WTC11 (cell line): ENCODE measurements around the gene RNF7. TPM values are rescaled to one million over a fixed set of nuclear protein-coding genes. Genes with fewer than 3 reads are reported as not detected.

Experiments
- EMX1 ChIP-seq: fragments of 250-450 bp; sonication (Bioruptor Pico); IDR thresholded peaks from 2 replicates; pipeline ENCODE4 v1.8.0; 2021; ENCODE audit warnings: mild to moderate bottlenecking
- ESRRA ChIP-seq: sonication (generic); formaldehyde crosslinking; IDR thresholded peaks from 2 replicates; pipeline ENCODE4 v1.8.1; 2022; ENCODE audit warnings: mild to moderate bottlenecking, missing genetic modification reagents, borderline replicate concordance
- ETV6 ChIP-seq: sonication (generic); formaldehyde crosslinking; IDR thresholded peaks from 2 replicates; pipeline ENCODE4 v1.8.1; 2022; ENCODE audit warnings: mild to moderate bottlenecking, missing genetic modification reagents
- GABPB1 ChIP-seq: sonication (generic); formaldehyde crosslinking; IDR thresholded peaks from 2 replicates; pipeline ENCODE4 v1.8.1; 2023; ENCODE audit warnings: mild to moderate bottlenecking, missing genetic modification reagents
- HMGA2 ChIP-seq: fragments of 250-450 bp; sonication (Bioruptor Pico); IDR thresholded peaks from 2 replicates; pipeline ENCODE4 v1.4.0; 2021; ENCODE audit warnings: mild to moderate bottlenecking, moderate library complexity
- NFYB ChIP-seq: sonication (generic); formaldehyde crosslinking; conservative IDR thresholded peaks from 2 replicates; pipeline ENCODE4 v1.8.0; 2022; ENCODE audit warnings: low read depth, missing genetic modification reagents
- OVOL2 ChIP-seq: fragments of 250-450 bp; sonication (Bioruptor Pico); IDR thresholded peaks from 2 replicates; pipeline ENCODE4 v1.9.0; 2021; ENCODE audit warnings: mild to moderate bottlenecking, borderline replicate concordance
- PRRX2 ChIP-seq: fragments of 250-450 bp; sonication (Bioruptor Pico); IDR thresholded peaks from 2 replicates; pipeline ENCODE4 v1.8.0; 2021; ENCODE audit warnings: mild to moderate bottlenecking
- TEAD4 ChIP-seq: sonication (generic); formaldehyde crosslinking; IDR thresholded peaks from 2 replicates; pipeline ENCODE4 v1.8.0; 2022; ENCODE audit warnings: mild to moderate bottlenecking, missing genetic modification reagents
- ZNF121 ChIP-seq: sonication (generic); formaldehyde crosslinking; IDR thresholded peaks from 2 replicates; pipeline ENCODE4 v1.8.0; 2023; ENCODE audit warnings: missing genetic modification reagents
- ZNF263 ChIP-seq: sonication (generic); formaldehyde crosslinking; IDR thresholded peaks from 2 replicates; pipeline ENCODE4 v1.8.1; 2022; ENCODE audit warnings: low read depth, mild to moderate bottlenecking, moderate library complexity, missing genetic modification reagents
- total RNA-seq: library from RNA; stranded (reverse); gene quantifications from 3 replicates; pipeline ENCODE4 v1.2.3, GENCODE V29; 2021
- TF ChIP-seq, protein P1 (sequence below): sonication (generic); formaldehyde crosslinking; IDR thresholded peaks from 2 replicates; pipeline ENCODE4 v1.8.1; 2023; ENCODE audit warnings: mild to moderate bottlenecking, missing genetic modification reagents
- TF ChIP-seq, protein P2 (sequence below): sonication (generic); formaldehyde crosslinking; IDR thresholded peaks from 2 replicates; pipeline ENCODE4 v1.8.0; 2023; ENCODE audit warnings: missing genetic modification reagents, mild to moderate bottlenecking, borderline replicate concordance
- TF ChIP-seq, protein P3 (sequence below): sonication (generic); formaldehyde crosslinking; IDR thresholded peaks from 2 replicates; pipeline ENCODE4 v1.8.1; 2023; ENCODE audit warnings: mild to moderate bottlenecking, moderate library complexity, missing genetic modification reagents
- TF ChIP-seq, protein P4 (sequence below): fragments of 250-450 bp; sonication (Bioruptor Pico); IDR thresholded peaks from 2 replicates; pipeline ENCODE4 v1.9.0; 2021; ENCODE audit warnings: mild to moderate bottlenecking
- TF ChIP-seq, protein P5 (sequence below): sonication (generic); formaldehyde crosslinking; IDR thresholded peaks from 2 replicates; pipeline ENCODE4 v1.8.1; 2022; ENCODE audit warnings: mild to moderate bottlenecking, moderate library complexity, missing genetic modification reagents
- TF ChIP-seq, protein P6 (sequence below): sonication (generic); formaldehyde crosslinking; IDR thresholded peaks from 2 replicates; pipeline ENCODE4 v1.8.0; 2022; ENCODE audit warnings: mild to moderate bottlenecking, missing genetic modification reagents
- TF ChIP-seq, protein P7 (sequence below): sonication (generic); formaldehyde crosslinking; conservative IDR thresholded peaks from 2 replicates; pipeline ENCODE4 v1.8.1; 2023; ENCODE audit warnings: mild to moderate bottlenecking, low read depth, missing genetic modification reagents, moderate library complexity
- TF ChIP-seq, protein P8 (sequence below): sonication (generic); formaldehyde crosslinking; IDR thresholded peaks from 2 replicates; pipeline ENCODE4 v1.8.0; 2022; ENCODE audit warnings: mild to moderate bottlenecking, missing genetic modification reagents
- TF ChIP-seq, protein P9 (sequence below): sonication (generic); formaldehyde crosslinking; IDR thresholded peaks from 2 replicates; pipeline ENCODE4 v1.8.1; 2022; ENCODE audit warnings: low read depth, missing genetic modification reagents, borderline replicate concordance
- TF ChIP-seq, protein P10 (sequence below): sonication (generic); formaldehyde crosslinking; IDR thresholded peaks from 2 replicates; pipeline ENCODE4 v1.8.1; 2023; ENCODE audit warnings: mild to moderate bottlenecking, missing genetic modification reagents

RNF7 gene
- total RNA-seq, 1 experiment from 2014 or later = 133 TPM

DNA sequence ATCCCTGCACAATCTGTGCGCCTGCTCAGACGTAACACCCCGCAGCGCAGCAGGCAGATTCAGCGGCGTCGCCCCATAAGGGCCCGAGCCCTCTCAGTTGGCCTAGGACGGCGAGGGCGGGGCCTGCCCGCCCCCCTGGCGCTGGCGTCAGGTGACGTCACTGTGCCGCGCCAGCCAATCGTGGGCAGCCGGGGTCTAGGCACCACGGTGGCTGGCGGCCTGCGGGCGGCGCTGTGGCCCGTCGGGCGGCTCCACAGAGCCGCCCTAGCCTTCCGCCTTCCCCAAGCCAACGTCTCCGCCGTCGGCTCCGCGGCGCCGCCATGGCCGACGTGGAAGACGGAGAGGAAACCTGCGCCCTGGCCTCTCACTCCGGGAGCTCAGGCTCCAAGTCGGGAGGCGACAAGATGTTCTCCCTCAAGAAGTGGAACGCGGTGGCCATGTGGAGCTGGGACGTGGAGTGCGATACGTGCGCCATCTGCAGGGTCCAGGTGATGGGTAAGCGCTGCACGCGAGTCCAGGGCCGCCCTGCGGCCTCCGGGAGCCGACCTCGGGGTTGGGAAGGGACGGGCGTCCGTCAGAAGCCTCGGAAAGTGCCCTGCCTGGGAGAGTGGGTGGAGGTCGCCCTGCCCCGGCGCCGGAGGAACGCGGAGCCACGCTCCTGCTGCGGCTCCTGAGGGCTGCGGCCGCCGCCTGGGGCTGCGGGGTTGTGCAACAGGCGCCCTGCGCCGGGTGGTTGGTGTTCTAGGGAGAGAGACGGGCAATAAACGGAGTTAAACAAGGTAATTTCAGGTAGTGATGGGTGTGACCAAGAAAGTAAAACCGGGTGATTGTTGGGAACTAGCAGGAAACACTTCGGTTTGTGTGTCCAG lies at the start of gene RNF7 (continued):
- TF ChIP-seq, protein P1, sequence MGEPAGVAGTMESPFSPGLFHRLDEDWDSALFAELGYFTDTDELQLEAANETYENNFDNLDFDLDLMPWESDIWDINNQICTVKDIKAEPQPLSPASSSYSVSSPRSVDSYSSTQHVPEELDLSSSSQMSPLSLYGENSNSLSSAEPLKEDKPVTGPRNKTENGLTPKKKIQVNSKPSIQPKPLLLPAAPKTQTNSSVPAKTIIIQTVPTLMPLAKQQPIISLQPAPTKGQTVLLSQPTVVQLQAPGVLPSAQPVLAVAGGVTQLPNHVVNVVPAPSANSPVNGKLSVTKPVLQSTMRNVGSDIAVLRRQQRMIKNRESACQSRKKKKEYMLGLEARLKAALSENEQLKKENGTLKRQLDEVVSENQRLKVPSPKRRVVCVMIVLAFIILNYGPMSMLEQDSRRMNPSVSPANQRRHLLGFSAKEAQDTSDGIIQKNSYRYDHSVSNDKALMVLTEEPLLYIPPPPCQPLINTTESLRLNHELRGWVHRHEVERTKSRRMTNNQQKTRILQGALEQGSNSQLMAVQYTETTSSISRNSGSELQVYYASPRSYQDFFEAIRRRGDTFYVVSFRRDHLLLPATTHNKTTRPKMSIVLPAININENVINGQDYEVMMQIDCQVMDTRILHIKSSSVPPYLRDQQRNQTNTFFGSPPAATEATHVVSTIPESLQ = no peak
- TF ChIP-seq, protein P2, sequence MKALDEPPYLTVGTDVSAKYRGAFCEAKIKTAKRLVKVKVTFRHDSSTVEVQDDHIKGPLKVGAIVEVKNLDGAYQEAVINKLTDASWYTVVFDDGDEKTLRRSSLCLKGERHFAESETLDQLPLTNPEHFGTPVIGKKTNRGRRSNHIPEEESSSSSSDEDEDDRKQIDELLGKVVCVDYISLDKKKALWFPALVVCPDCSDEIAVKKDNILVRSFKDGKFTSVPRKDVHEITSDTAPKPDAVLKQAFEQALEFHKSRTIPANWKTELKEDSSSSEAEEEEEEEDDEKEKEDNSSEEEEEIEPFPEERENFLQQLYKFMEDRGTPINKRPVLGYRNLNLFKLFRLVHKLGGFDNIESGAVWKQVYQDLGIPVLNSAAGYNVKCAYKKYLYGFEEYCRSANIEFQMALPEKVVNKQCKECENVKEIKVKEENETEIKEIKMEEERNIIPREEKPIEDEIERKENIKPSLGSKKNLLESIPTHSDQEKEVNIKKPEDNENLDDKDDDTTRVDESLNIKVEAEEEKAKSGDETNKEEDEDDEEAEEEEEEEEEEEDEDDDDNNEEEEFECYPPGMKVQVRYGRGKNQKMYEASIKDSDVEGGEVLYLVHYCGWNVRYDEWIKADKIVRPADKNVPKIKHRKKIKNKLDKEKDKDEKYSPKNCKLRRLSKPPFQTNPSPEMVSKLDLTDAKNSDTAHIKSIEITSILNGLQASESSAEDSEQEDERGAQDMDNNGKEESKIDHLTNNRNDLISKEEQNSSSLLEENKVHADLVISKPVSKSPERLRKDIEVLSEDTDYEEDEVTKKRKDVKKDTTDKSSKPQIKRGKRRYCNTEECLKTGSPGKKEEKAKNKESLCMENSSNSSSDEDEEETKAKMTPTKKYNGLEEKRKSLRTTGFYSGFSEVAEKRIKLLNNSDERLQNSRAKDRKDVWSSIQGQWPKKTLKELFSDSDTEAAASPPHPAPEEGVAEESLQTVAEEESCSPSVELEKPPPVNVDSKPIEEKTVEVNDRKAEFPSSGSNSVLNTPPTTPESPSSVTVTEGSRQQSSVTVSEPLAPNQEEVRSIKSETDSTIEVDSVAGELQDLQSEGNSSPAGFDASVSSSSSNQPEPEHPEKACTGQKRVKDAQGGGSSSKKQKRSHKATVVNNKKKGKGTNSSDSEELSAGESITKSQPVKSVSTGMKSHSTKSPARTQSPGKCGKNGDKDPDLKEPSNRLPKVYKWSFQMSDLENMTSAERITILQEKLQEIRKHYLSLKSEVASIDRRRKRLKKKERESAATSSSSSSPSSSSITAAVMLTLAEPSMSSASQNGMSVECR = no peak; the same call in 1 of the 2 replicates
- TF ChIP-seq EMX1 (CRISPR knock-in tag) (no peak), GABPB1 (CRISPR knock-in tag) (no peak; the same call in 1 of the 2 replicates), ZNF263 (CRISPR knock-in tag) (no peak), TEAD4 (CRISPR knock-in tag) (no peak), ETV6 (no peak), OVOL2 (CRISPR knock-in tag) (no peak), HMGA2 (CRISPR knock-in tag) (no peak), NFYB (peak; percentile 83), PRRX2 (CRISPR knock-in tag) (no peak), ZNF121 (CRISPR knock-in tag) (no peak), ESRRA (0 out of 2 replicates have a peak, but pooled peaks have one; percentile 43)
- TF ChIP-seq, protein P3, sequence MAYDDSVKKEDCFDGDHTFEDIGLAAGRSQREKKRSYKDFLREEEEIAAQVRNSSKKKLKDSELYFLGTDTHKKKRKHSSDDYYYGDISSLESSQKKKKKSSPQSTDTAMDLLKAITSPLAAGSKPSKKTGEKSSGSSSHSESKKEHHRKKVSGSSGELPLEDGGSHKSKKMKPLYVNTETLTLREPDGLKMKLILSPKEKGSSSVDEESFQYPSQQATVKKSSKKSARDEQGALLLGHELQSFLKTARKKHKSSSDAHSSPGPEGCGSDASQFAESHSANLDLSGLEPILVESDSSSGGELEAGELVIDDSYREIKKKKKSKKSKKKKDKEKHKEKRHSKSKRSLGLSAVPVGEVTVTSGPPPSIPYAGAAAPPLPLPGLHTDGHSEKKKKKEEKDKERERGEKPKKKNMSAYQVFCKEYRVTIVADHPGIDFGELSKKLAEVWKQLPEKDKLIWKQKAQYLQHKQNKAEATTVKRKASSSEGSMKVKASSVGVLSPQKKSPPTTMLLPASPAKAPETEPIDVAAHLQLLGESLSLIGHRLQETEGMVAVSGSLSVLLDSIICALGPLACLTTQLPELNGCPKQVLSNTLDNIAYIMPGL (CRISPR knock-in tag) = peak; percentile 99
- TF ChIP-seq, protein P4, sequence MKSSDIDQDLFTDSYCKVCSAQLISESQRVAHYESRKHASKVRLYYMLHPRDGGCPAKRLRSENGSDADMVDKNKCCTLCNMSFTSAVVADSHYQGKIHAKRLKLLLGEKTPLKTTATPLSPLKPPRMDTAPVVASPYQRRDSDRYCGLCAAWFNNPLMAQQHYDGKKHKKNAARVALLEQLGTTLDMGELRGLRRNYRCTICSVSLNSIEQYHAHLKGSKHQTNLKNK = no peak
- TF ChIP-seq, protein P5, sequence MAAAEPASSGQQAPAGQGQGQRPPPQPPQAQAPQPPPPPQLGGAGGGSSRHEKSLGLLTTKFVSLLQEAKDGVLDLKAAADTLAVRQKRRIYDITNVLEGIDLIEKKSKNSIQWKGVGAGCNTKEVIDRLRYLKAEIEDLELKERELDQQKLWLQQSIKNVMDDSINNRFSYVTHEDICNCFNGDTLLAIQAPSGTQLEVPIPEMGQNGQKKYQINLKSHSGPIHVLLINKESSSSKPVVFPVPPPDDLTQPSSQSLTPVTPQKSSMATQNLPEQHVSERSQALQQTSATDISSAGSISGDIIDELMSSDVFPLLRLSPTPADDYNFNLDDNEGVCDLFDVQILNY (CRISPR knock-in tag) = no peak
- TF ChIP-seq, protein P6, sequence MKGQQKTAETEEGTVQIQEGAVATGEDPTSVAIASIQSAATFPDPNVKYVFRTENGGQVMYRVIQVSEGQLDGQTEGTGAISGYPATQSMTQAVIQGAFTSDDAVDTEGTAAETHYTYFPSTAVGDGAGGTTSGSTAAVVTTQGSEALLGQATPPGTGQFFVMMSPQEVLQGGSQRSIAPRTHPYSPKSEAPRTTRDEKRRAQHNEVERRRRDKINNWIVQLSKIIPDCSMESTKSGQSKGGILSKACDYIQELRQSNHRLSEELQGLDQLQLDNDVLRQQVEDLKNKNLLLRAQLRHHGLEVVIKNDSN = no peak
- TF ChIP-seq, protein P7, sequence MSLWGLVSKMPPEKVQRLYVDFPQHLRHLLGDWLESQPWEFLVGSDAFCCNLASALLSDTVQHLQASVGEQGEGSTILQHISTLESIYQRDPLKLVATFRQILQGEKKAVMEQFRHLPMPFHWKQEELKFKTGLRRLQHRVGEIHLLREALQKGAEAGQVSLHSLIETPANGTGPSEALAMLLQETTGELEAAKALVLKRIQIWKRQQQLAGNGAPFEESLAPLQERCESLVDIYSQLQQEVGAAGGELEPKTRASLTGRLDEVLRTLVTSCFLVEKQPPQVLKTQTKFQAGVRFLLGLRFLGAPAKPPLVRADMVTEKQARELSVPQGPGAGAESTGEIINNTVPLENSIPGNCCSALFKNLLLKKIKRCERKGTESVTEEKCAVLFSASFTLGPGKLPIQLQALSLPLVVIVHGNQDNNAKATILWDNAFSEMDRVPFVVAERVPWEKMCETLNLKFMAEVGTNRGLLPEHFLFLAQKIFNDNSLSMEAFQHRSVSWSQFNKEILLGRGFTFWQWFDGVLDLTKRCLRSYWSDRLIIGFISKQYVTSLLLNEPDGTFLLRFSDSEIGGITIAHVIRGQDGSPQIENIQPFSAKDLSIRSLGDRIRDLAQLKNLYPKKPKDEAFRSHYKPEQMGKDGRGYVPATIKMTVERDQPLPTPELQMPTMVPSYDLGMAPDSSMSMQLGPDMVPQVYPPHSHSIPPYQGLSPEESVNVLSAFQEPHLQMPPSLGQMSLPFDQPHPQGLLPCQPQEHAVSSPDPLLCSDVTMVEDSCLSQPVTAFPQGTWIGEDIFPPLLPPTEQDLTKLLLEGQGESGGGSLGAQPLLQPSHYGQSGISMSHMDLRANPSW = no peak
- TF ChIP-seq, protein P8, sequence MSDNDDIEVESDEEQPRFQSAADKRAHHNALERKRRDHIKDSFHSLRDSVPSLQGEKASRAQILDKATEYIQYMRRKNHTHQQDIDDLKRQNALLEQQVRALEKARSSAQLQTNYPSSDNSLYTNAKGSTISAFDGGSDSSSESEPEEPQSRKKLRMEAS (CRISPR knock-in tag) = peak; percentile 76
- TF ChIP-seq, protein P9, sequence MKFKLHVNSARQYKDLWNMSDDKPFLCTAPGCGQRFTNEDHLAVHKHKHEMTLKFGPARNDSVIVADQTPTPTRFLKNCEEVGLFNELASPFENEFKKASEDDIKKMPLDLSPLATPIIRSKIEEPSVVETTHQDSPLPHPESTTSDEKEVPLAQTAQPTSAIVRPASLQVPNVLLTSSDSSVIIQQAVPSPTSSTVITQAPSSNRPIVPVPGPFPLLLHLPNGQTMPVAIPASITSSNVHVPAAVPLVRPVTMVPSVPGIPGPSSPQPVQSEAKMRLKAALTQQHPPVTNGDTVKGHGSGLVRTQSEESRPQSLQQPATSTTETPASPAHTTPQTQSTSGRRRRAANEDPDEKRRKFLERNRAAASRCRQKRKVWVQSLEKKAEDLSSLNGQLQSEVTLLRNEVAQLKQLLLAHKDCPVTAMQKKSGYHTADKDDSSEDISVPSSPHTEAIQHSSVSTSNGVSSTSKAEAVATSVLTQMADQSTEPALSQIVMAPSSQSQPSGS (CRISPR knock-in tag) = no peak
- TF ChIP-seq, protein P10, sequence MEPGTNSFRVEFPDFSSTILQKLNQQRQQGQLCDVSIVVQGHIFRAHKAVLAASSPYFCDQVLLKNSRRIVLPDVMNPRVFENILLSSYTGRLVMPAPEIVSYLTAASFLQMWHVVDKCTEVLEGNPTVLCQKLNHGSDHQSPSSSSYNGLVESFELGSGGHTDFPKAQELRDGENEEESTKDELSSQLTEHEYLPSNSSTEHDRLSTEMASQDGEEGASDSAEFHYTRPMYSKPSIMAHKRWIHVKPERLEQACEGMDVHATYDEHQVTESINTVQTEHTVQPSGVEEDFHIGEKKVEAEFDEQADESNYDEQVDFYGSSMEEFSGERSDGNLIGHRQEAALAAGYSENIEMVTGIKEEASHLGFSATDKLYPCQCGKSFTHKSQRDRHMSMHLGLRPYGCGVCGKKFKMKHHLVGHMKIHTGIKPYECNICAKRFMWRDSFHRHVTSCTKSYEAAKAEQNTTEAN (CRISPR knock-in tag) = no peak
